HT1080 (cell line): Measurements from ENCODE around the gene FADS1. TPM values are rescaled to one million over a fixed set of nuclear protein-coding genes. Genes with fewer than 3 reads are reported as not detected.
A peak's percentile ranks its signal among the peaks of the same experiment; 100 is the strongest.

Source experiments
- DNase-seq: peaks from one replicate; pipeline ENCODE4 v3.0.0-alpha.2; 2015; ENCODE audit warnings: low read depth
- total RNA-seq: library from RNA; depleted of rRNA; stranded (reverse); fragments of >200 nt; shearing (Covaris generic); gene quantifications from 2 replicates; pipeline ENCODE4 v1.2.3, GENCODE V29; 2014

Gene FADS1
- total RNA-seq, 1 experiment from 2014 or later: 108 TPM

DNA sequence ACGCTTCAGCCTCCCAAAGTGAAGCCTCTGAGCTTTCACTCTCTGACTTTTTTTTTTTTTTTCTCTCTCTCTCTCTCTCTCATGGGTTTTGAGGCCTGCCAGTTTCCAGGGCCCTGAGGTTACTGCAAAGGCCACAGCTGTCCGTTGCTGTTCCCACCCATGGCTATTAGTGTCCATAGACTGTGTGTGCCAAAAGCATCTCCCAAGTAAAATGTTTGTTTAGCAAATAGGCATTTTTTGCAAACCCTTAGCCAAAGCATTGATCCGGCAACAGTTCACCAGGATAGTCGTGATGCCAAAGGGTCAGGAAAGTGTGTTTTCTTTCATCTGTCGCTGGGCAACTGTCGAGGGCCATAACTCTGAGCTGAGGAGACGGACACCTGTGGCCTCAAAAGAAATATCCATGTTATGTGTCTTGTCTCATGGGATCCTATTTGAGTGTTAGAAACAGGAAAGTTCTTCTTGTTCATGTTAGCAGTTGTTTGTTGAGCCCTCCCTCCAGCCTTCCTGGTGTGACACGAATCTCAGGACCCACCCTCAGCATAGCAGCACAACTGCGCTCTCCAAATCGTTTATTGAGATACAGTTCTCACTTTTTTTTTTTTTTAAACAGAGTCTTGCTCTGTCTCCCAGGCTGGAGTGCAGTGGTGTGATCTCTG is 29.7 kb upstream of the FADS1 start:
- DNase-seq: no peak

DNA sequence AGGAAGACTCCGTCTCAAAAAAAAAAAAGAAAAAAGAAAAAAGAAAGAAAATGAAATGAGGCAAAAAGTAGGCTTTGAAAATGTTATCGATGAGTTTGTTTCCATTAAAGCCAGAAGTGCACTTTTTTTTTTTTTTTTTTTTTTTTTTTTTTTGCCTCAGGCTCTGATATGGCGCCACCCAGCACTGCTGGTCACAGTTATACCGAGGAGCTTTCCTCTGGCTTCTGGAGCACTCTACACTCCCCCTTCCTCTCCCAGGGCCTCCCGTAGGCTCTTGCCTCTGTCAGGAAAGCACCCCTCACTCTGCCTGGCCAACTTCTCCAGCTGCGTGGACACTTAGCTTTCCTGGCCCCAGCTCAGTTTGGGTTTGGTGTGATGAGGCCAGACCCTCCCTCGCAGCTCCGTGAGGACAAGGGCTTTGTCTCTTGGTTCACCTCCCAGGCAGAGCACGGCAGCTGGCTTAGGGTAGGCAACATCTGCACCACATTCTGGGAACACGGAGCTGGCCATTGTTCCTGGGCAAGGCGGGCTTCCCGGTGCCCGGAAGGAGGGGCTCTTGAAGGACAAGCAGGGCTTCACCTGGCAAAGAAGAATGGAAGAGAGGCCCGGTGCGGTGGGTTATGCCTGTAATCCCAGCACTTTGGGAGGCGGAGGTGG is 28.2 kb upstream of the FADS1 start:
- no peak for DNase-seq

DNA sequence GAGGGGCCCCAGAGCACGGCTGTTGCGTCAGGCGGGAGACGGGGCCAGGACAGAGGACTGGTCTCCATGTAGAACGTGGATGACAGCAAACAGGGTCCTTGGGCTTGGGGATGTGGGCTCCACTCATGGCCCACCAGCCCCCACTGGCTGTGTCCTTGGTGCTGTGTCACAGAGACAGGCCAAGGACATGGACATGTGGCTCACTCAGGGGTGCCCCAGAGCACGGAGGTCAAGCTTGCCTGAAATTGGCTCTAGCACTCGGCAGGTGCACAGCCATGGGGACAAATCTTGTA is 25.7 kb upstream of the FADS1 start:
- no peak for DNase-seq

DNA sequence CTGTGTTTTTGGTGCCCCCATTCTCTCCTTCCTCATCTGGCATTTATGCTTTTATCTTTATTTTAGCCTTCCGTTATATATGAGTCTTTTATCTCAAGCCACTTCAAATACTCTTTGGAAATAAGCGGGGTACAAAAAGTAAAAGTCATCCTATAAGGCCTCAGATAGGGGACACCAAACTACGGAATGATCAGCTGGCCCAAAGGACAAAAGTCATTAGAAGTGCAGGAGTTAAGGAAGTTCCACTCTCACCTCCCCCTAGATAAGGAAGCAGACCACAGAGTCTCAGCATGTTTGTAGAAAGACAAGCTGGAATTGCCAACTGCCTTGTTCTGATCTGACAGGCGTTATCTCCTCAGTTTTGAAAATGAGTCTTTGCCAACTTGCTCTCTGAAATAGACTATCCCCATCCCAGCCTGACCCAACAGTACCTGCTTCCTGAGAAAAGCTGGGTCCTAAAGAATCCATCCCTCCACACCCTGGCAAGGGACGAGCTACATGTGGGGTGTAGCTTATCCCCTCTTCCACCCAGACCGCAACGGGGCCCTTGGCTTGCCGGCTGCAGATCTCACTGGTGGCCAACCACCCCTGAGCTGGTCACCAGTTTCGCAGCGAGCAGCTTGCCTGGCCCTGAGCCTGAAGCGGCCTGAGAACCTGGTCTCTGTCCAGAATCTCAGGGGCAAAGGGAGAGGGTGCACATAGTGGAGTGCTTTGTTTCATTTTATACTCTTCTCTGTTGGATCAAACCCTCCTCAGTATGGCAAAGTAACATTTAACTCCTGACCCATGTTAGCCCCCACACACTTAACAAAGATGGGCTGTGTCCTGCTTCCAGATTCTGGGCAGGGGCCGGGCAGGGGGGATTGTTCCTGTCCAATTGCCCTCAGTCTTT is 25.1 kb upstream of the FADS1 start:
- DNase-seq: no peak

DNA sequence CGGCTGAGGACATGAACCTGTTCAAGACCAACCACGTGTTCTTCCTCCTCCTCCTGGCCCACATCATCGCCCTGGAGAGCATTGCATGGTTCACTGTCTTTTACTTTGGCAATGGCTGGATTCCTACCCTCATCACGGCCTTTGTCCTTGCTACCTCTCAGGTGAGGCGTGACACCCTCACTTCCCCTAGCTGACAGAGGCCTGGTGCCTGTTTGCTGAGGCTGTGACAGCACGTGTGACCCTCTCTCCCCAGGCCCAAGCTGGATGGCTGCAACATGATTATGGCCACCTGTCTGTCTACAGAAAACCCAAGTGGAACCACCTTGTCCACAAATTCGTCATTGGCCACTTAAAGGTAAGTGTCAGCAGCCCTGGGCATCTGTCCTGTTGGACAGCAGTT is 23.6 kb upstream of the FADS1 start:
- no peak for DNase-seq

DNA sequence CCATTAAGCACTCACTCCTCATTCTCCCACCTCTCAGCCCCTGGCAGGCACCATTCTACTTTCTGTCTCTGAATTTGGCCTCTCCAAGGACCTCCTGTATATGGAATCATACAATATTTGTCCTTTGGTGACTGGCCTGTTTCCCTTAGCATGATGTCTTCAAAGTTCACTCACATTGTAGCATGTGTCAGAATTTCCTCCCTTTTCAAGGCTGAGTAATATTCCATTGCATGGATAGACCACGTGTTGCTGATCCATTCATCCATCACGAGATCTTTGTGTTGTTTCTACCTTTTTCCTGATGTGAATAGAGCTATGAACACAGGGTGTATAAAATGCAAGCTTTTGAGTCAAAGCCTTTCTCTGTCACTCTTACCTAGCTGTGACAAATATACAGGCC is 22.9 kb upstream of the FADS1 start:
- DNase-seq: no peak

DNA sequence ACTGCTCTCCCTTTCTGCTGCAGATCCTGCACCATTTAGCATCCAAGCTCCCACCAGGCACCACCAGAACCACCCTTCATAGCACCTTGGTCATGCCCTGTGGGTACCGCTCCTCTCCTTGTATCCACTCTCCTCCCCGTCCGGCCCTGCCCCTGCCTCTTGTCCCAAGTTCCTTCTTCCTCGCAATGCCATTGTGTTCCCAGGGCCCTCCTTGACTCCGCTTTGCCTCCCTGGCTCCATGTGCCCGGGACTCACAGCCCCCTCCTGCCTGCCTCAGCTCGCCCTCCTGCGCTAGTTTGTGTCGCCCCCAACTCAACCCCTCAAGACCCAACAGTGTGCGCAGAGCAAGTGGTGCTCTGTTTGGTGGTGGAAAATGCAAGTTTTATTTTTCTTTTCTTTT is 22.1 kb upstream of the FADS1 start:
- DNase-seq: no peak

DNA sequence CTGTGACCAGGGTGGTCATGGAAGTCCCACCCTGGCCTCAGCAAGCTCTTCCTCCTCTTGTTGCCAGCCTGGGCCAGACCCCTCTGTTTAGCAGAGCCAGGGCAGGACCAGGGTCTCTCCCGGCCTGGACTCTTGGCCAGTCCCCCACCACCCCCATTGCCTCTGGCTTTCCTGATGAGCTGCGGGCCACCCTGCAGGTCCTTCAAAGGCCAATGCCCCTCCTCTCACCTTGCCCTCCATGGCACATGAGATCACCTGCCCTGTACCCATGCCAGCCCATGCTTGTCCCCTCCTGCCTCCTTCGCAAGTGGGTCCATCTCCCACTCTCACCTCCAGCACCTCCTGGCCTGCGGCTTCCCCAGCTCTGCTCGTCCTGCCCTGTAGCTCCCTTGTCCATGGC is 21.7 kb upstream of the FADS1 start:
- DNase-seq: no peak

DNA sequence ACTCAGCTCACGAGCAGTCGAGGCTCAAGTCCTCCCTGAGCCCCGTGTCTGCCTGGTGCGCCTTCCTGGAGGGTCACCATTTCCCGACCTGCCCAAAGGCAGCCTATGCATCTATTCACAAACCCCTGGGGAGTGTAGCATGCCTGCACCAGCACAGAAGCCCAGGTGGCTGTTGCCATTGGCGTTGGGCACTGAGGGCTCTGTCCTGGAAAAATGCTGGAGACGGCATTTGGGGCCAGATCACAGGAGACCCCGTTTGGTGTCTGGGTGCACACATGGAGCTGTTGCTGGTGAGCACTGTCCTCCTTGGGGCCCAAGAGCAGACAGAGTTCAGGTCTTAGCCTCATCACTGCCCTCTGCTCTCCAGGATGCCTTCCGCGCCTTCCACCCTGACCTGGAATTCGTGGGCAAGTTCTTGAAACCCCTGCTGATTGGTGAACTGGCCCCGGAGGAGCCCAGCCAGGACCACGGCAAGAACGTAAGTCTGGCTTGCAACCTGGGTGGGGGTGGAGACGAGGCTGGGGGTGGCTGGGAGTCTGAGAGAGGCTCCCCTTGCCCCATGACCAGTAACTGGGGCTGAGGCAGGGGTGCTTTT is 20.7 kb upstream of the FADS1 start:
- no peak for DNase-seq

DNA sequence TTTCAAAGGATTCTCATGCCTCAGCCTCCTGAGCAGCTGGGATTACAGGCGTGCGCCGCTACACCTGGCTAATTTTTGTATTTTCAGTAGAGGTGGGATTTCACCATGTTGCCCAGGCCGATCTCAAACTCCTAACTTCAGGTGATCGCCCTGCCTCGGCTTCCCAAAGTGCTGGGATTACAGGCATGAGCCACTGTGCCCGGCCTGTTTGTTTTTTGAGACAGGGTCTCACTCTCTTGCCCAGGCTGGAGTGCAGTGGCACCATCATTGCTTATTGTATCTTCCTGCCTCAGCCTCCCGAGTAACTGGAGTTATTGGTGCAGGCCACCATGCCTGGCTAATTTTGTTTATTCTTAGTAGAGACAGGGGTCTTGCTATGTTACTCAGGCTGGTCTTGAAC is 19.4 kb upstream of the FADS1 start:
- no peak for DNase-seq

DNA sequence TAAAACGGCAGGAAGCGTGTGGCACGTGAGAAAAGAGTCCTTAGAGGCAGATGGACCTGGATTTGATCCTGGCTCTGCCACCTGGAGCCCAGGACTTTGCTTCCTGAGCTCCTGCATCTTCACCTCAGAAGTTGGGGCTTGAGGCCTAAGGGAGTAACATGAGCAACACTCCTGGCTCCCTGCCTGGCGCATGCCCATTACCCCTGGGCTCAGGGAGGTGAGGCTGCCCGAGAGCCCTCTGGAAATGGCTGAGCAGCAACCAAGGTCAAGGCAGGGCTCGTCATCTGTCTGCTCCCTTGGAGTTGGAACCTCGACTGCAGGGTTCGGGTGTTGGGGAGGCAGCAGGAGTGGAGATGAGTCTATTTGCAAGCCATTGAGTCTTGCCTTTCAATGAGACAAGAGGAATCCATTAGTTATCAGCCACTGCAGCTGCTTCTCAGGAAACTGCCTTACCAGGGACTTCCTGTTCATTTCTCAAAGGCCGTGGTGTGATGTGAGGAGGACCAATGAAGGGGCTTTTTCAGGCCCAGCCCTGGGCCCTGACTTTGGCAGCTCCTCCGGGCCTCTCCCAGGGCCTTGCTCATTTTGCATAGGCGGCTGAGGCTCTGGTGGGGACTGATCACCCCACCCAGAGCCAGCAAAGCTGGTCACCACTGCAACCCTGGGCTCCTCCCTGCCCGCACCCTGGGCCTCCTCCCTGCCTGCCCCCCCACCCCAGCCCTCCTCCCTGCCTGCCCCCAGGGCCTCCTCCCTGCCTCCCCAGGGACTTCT is 17.7 kb upstream of the FADS1 start:
- DNase-seq: peak; percentile 64

DNA sequence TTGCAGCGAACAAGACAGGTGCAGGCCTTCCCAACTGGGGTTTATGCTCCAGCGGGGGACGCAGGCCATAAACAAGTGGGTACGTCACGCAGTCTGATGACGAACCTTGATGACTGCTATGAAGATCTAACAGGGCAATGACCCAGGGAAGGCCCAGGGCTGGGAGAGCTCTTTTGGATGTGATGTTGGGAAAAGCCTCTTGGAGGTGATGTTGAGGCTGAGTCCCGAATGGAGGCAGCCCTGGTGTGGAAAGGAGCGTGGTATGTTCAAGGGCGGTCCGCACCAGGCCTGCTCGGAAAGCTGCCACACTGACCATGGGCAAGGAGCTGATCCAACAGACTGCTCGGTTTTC is 17.1 kb upstream of the FADS1 start:
- DNase-seq: no peak

DNA sequence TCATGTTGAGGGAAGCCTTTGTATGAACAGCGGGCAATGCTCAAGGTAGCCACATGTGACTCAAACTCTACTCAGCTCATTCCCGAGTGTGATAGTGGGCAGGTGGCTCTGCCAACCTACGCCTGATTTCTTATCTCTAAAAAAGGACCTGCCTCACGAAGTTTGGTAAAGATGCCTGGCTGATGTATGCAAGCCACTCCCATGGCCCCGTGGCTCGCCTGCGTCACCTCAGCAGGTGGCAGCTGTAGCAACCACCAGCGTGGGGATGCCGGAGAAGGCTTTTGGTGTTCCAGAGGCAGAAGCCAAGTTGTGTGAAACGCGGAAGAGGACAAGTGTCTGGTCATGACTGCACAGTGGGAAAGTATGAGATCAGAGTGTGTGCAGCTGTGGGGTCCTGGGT is 16.7 kb upstream of the FADS1 start:
- no peak for DNase-seq

DNA sequence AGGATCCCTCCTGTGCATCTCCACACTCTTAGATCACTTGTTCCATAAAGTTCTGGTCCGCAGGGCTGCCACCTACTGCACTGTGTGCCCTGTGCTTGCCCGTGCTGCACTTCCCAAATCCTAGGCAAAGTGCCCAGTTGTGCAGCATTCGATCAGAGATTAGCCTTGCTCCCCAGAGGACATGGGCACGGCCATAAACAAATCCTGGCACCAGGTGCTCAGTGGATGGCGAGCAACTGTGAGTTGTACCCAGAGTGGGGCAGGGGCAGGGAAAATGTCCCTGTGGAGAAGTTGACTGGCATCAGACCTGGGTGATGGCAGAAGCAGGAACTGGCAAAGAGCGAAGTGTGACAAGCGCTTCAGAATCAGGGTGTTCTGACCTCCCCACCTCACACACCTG is 16.0 kb upstream of the FADS1 start:
- no peak for DNase-seq

DNA sequence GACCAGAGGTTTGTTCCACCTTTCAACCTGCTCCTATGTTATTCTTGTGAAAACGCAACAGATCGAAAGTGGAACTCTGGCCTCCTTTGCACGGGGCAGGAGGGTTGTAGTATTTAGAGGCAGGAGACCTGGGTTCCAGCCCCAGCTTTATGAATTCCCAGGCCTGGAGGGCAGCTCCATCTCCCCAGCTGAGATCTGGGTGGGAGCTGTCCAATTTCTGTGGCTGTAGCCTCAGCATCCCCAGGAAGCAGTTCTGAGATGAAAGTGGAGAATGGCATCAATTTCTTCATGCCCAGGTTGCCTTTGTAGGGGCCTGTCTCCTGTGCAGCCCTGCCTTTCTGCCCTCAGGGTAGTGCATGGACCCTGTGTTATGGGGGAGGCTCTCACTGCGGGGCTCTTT is 15.4 kb upstream of the FADS1 start:
- no peak for DNase-seq

DNA sequence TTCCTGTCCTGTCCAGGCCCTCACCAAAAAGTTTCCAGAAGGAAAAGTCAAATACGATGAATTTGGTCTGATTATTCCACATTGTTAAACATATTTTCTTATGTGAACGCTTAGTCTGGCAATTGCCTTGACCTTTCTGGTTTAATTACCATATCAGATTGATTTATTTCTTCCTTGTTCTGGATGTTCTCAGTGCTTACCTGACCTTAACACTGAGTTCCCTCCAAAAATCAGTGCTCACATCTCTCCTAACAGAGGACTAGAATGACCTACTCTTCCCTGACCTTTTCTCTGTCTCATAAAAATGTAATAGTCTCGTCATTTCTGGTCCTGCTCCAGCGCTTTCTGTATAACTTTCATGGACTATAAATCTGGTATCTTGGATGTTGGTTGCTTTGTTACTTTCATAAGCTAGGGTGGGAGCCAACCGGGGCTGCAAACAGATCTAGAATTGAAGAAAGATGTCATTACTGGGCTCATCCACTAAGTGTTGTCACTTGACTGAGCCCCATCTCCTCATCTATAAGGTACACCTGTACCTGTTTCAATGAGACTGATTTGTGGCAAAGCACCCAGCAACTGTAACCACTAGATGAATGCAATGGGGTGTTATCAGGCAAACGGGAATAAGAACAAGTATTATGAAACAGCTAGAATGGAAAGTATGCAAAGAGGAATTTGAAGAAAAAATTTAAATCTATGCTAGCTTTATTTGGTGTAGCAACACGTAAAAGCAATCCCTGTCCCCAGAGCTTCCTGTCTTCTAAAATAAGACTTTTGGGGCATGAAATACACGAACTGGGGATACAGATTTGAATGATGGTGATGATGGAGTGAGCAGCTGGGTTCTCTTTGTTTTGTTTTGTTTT is 13.7 kb upstream of the FADS1 start:
- no peak for DNase-seq

DNA sequence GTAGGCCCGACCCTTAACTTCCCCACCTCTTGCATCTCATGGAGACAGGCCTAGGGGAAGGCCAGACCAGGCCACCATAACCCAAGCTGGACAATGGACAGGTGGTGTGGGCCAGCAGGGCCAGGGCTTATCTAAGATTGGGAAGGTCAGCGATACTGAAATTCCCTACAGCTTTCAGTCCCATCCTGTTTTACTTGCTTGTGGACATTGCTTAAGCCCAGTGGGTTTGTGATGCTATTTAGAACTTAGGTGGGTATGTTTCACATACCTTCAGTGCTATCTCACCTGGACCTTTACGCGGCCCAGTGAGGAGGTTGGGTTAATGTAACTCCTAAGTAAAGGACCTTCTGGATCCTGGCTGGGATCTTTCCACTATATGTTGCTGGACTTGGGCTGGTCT is 13.0 kb upstream of the FADS1 start:
- no peak for DNase-seq

DNA sequence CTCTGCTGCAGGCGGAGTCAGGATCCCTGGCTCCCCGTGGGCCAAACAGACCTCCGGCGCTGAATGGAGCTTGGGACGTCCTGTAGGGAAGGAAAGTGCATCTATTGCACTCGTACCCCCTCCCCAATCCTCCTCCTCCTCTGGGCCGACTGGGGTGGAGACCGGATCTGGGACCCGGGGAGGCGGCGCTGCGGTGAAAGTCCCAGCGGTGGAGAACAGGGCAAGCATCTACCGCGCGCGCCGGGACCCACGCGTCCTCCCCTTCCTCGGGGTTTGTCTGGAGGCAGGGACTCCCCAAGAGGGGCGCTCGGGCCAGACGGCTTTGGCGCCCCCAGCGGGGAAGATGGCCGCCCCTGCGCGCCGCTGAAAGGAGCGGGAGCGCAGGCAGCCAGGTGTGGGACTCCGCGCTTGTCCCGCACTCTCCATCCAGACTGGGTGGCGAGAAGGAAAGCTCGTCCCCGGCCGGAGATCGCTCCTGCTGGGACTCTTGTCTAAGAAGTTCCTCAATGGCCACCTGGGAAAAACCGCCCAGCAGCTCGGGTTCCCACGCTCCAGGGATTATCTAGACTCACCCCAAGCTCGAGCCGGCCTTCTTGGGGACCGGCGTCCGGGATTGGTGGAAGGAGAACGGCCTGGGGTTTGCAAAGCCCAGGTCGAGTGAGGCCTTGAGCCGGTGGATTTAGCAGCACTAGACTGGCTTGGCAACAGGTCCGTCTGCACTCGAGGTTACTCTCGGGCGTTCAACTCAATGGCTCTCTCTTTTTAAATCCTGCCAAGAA is 12.0 kb upstream of the FADS1 start:
- DNase-seq: peak; percentile 27

DNA sequence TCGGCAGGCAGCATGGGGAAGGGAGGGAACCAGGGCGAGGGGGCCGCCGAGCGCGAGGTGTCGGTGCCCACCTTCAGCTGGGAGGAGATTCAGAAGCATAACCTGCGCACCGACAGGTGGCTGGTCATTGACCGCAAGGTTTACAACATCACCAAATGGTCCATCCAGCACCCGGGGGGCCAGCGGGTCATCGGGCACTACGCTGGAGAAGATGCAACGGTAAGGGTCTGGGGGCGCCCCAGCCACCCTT is 11.5 kb upstream of the FADS1 start:
- no peak for DNase-seq
